GM18873 (cell line): Measurements from ENCODE around the gene BTNL3.
"Not testable (repeated sequence)": the region's sequence is repeated elsewhere in the genome, so short reads cannot be mapped to it uniquely, and the experiment has no call there.

Source experiments
- ATAC-seq: cut with Tn5 transposase; IDR thresholded peaks from one replicate; pipeline ENCODE4 v1.9.1; 2021; ENCODE audit warnings: mild to moderate bottlenecking, moderate library complexity, moderate number of reproducible peaks; ENCODE audit not compliant: unreplicated experiment, low FRiP score

The BTNL3 gene

GRCh38 chr5:181045316-181045715, 56.7 kb downstream of the BTNL3 start:
- ATAC-seq: no peak

DNA sequence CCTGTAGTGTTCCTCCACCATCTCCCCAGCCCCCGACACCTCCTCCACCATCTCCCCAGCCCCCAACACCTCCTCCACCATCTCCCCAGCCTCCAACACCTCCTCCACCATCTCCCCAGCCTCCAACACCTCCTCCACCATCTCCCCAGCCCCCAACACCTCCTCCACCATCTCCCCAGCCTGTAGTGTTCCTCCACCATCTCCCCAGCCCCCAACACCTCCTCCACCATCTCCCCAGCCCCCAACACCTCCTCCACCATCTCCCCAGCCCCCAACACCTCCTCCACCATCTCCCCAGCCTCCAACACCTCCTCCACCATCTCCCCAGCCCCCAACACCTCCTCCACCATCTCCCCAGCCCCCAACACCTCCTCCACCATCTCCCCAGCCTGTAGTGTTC, 57.2 kb downstream of the BTNL3 start:
- ATAC-seq: not testable (repeated sequence)

GRCh38 chr5:181047288-181047687, 58.6 kb downstream of the BTNL3 start:
- ATAC-seq: no peak

DNA sequence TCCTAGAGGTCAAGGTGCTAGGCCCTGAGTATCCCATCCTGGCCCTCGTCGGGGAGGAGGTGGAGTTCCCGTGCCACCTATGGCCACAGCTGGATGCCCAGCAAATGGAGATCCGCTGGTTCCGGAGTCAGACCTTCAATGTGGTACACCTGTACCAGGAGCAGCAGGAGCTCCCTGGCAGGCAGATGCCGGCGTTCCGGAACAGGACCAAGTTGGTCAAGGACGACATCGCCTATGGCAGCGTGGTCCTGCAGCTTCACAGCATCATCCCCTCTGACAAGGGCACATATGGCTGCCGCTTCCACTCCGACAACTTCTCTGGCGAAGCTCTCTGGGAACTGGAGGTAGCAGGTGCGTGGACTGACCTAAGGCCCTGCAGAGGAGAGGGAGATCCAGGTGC, 59.3 kb downstream of the BTNL3 start:
- no peak for ATAC-seq

DNA sequence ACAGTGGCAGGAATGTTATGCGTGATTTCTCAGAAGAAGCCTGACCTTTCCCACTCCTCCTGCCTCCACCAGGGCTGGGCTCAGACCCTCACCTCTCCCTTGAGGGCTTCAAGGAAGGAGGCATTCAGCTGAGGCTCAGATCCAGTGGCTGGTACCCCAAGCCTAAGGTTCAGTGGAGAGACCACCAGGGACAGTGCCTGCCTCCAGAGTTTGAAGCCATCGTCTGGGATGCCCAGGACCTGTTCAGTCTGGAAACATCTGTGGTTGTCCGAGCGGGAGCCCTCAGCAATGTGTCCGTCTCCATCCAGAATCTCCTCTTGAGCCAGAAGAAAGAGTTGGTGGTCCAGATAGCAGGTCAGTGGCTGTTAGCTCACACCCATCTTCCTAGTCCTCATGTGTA, 61.4 kb downstream of the BTNL3 start:
- ATAC-seq: no peak

- no peak for ATAC-seq
These were observed 63.4 kb downstream of the BTNL3 start for GRCh38 chr5:181051841-181052671.

DNA sequence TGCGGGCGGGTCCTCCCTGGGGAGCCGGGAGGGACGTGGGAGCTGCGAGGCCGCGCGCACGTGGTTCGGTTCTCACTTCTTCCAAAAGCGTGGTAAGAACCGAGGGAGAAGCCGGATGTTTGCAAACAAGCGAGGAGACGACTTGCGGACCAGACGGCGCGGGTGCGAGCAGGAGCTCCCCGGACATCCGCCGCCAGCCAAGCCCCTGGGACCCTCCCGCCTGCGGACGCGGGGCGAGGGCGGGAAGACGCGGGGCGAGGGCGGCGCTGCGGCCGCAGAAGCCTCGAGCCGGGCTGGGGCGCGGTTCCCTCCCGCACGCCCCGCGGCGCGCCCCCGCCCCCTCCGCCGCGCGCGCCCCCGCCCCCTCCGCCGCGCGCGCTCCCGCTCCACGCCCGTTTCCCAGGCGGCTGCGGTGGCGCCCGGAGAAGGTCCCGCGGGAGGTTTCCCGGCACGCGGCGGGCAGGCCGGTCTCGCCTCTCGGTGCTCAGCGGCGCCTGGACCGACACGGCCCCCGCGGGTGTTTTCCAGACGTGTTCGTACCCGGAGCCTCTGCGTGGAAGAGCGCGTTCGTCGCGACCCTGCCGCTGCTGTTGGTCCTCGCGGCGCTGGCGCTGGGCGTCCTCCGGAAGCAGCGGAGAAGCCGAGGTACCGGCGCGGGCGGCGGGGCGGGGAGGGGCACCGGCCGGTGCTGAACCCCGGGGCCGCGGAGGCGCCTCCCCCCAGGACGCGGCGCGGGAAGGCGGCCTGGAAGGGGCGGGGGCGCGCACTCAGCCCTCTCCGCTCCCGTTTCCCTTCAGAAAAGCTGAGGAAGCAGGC, 64.2 kb downstream of the BTNL3 start:
- no peak for ATAC-seq

DNA sequence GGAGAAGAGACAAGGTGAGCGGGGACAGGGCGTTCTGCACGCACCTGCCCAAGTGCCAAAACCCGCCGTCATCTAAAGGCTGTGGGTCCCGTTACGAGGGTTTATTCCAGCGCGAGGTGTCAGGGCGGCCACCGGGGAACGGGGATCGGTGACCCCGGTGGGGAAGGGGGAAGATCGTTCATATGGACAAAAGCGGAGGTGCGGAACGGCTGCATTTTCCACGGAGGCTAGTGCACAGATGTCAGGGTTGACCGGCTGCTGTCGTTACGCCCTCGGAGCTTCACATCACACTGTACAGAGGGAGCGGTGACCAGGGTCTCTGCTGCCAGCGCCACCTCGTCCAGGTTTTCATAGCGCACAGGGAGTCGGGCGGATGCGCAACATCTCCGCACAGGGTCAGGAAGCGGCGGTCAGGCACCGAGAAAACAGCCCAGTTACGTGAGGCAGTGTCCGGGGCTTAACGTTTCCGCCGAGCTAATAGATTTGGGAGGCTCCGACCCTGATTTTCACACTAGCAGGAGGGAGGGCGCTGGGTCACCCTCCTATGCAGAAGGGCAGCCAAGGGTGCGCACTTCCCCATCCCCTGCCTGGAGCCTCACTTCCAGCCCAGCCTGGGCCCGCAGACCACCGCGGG, 65.0 kb downstream of the BTNL3 start:
- no peak for ATAC-seq

DNA sequence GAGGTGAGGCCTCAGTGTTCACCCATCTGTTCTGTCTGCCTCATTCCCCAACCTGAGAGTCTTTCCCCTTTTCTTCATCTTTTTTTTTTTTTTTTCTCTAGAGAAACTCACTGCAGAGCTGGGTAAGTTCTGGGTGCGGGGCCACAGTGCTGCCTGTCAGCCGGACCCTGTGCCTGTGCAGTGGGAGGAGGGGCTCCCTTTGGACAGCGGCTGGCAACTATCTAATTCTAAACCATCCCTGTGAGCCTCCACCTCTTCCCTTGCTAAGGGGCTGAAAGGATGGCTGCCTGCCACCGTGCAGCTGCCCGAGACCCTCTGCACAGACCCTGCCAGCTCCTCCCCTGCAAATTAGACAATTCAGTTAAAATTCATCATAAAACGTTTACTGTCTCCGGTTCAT, 65.5 kb downstream of the BTNL3 start:
- no peak for ATAC-seq

DNA sequence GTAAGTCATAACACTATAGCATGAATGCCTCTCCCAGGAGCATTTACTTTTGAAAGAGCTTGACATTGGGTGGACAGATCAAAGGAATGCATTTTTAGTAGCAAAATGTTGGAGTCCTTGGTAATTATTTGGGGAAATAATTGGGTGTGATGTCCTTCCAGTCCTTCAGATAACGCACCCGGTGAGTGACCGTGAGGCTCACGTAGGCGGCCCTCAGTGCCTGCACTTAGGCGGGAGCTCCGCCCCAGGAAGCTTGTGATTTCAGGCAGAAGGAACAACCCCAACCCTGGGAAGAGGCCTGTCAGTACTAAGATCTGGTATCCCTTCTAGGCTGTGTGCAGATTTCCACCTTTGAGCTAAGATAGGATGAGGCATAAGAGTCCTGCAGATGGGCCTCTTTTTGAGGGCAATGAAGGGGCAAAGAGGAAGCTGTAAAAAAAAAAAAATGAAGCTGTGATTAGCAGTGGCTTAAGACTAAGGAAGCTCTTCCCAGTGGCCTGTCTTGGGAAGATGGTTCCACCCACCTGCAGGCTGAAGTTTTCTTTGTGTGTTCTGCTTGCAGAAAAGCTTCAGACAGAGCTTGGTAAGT, 66.3 kb downstream of the BTNL3 start:
- no peak for ATAC-seq
